Lower leg skin (tissue), 3 donors: ENCODE data around the gene EXOC7.

Source experiments
- CTCF ChIP-seq, 3 donors: fragments of 450-650 bp; IDR thresholded peaks; one replicate each; pipeline ENCODE4 v1.5.1; 2016; ENCODE audit warnings: antibody characterized with exemption in 3 of 3, mild to moderate bottlenecking in 3 of 3, moderate library complexity in 2 of 3
- POLR2A ChIP-seq, 2 donors: fragments of 450-650 bp; IDR thresholded peaks; one replicate each; pipeline ENCODE4 v1.6.1; 2016 to 2017; ENCODE audit warnings: antibody characterized with exemption in 2 of 2, mild to moderate bottlenecking in 1 of 2, moderate library complexity in 1 of 2

DNA sequence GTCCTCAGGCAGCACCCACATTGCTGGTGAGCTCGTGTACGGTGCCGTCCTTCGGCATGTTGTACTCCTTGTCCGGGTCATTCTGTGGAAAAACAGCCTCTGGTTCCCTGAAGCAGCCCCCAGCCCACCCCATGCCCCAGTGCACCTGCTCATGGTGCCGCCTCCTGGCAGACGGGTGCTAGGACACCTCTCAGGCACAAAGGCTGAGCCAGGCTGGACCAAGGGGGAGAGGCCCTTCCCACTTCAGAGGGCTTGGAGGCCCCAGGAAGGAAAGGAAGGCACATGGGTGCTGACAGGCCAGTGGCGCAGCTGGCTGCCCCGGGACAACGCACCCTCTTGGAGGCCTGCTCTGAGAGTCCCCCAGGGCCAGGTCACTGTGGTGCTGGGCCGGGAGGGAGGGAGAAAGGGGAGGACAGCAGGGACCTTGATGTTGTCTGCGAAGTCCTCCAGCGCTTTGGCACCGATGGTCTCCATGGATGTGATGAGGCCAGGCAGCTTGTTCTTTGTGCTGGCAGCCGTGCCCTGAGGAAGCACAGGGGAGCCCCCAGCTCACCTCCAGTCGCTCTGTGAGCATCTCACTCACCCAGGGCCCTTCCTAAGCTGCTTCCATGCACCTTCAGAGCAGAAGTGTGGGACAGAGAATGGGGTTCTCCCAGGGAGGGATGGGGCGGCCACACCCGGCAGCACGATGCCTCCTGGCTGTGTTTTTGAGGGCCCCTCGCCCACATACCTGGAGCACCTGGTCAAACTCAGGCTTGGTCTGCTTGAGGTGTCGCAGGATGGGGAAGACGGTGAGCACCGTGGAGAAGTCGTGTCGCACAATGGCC lies 15.3 kb downstream of the EXOC7 start:
- TF ChIP-seq CTCF (IDR thresholded peaks at IDR 0.05): no peak
- no peak for TF ChIP-seq POLR2A (IDR thresholded peaks at IDR 0.05)
